Measurements from ENCODE around the gene STRIP1. TPM values are rescaled to one million over a fixed set of nuclear protein-coding genes. Genes with fewer than 3 reads are reported as not detected.

Gene STRIP1
- polyA plus RNA-seq, 1 of the 3 experiments (the other 2 are of a cell fraction) = 34.6 TPM

DNA sequence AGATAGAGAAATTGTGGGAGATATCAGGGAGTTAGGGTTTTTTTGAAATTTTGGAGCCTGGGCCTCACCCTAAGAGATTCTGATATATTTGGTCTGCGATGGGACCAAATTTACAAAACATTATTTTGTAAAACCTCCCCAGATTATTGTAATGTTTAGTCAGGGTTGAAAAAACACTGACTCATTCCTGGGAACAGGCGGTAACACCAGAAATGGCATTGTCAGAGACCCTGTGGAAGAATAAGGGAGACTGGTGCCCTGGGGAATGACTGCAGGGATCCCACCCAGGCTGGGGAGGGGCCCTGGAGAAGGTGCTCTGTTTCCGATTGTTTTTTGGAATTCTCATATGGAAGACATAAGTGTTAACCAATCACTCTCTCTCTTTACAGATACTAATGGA is 13.1 kb upstream of the STRIP1 start:
- Histone ChIP-seq H3K9me2 (no peaks in the 10 kb centered on the region), H3K27ac (ENCODE audit: low read depth in 2 of 2, low read length in 1 of 2) (no peak overlapping the region), H3K4me2 (no peak overlapping the region), H3K9me3 (no peaks in the 10 kb centered on the region), H3K27me3 (ENCODE audit: insufficient read depth) (no peaks in the 10 kb centered on the region), H4K20me1 (ENCODE audit: insufficient read depth) (no peaks in the 10 kb centered on the region), H2AFZ (ENCODE audit: low read depth) (no peak overlapping the region), H3K9ac (no peak overlapping the region), H3K36me3 (replicated peaks in 1 of 2; ENCODE audit: control insufficient read depth in 1 of 2, insufficient read depth in 2 of 2, low read length in 1 of 2) (peaks cover 78 to 81% of the 10 kb centered on the region in 2 experiments), H3K4me3 (ENCODE audit: low read depth in 2 of 2, low read length in 1 of 2) (no peak overlapping the region), H3K4me1 (ENCODE audit: control insufficient read depth in 1 of 2, insufficient read depth in 2 of 2, low read depth in 1 of 2, low read length in 1 of 2) (peaks cover 0 to 6% of the 10 kb centered on the region in 2 experiments; a peak in 1 of 4 replicates), H3F3A (replicated peaks; ENCODE audit: insufficient read depth) (peaks cover 9% of the 10 kb centered on the region), H3K79me2 (ENCODE audit: insufficient read depth) (no peaks in the 10 kb centered on the region)
- ChIA-PET CTCF (interaction anchor here (1.3 to 2.3 kb wide), 4 partner anchors 10 to 85 kb away, joined by 4 to 10 read pairs (median 6); partner anchors contain the start of gene AHCYL1), POLR2A (interaction anchor here (0.7 kb wide), 1 partner anchor 214 kb away, joined by 3 read pairs; no protein-coding TSS in a partner anchor)
- WGBS (ENCODE audit: low lambda C conversion rate) = 90% methylated on average over 3 of the region's 3 CpGs
- no peak for DNase-seq
- TF ChIP-seq RCOR1 (IDR thresholded peaks at IDR 0.05; ENCODE audit: low read length) = no peak
- TF ChIP-seq, protein P1, sequence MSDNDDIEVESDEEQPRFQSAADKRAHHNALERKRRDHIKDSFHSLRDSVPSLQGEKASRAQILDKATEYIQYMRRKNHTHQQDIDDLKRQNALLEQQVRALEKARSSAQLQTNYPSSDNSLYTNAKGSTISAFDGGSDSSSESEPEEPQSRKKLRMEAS (IDR thresholded peaks at IDR 0.05; ENCODE audit: low read depth) = no peak
- TF ChIP-seq, protein P2, sequence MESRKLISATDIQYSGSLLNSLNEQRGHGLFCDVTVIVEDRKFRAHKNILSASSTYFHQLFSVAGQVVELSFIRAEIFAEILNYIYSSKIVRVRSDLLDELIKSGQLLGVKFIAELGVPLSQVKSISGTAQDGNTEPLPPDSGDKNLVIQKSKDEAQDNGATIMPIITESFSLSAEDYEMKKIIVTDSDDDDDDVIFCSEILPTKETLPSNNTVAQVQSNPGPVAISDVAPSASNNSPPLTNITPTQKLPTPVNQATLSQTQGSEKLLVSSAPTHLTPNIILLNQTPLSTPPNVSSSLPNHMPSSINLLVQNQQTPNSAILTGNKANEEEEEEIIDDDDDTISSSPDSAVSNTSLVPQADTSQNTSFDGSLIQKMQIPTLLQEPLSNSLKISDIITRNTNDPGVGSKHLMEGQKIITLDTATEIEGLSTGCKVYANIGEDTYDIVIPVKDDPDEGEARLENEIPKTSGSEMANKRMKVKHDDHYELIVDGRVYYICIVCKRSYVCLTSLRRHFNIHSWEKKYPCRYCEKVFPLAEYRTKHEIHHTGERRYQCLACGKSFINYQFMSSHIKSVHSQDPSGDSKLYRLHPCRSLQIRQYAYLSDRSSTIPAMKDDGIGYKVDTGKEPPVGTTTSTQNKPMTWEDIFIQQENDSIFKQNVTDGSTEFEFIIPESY (IDR thresholded peaks at IDR 0.05; ENCODE audit: borderline replicate concordance, low read depth) = no peak
- no peak for TF ChIP-seq TAF1 (IDR thresholded peaks at IDR 0.05; ENCODE audit: borderline replicate concordance, low read depth, low read length)
- TF ChIP-seq POLR2AphosphoS5 (IDR thresholded peaks at IDR 0.05; ENCODE audit: low read depth, low read length) = no peak
- no peak for TF ChIP-seq TCF12 (IDR thresholded peaks at IDR 0.05)
- no peak for TF ChIP-seq FOSL2 (IDR thresholded peaks at IDR 0.05; ENCODE audit: borderline replicate concordance, low read depth)
- TF ChIP-seq, protein P3, sequence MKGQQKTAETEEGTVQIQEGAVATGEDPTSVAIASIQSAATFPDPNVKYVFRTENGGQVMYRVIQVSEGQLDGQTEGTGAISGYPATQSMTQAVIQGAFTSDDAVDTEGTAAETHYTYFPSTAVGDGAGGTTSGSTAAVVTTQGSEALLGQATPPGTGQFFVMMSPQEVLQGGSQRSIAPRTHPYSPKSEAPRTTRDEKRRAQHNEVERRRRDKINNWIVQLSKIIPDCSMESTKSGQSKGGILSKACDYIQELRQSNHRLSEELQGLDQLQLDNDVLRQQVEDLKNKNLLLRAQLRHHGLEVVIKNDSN (IDR thresholded peaks at IDR 0.05; ENCODE audit: borderline replicate concordance, low read depth) = no peak
- TF ChIP-seq, protein P4, sequence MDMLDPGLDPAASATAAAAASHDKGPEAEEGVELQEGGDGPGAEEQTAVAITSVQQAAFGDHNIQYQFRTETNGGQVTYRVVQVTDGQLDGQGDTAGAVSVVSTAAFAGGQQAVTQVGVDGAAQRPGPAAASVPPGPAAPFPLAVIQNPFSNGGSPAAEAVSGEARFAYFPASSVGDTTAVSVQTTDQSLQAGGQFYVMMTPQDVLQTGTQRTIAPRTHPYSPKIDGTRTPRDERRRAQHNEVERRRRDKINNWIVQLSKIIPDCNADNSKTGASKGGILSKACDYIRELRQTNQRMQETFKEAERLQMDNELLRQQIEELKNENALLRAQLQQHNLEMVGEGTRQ (IDR thresholded peaks at IDR 0.05; ENCODE audit: borderline replicate concordance, low read depth, low read length) = no peak
- no peak for TF ChIP-seq FOXJ3 (CRISPR knock-in tag; IDR thresholded peaks at IDR 0.05)
- TF ChIP-seq GABPA (IDR thresholded peaks at IDR 0.05; ENCODE audit: low read depth) = no peak
- TF ChIP-seq SIN3A (IDR thresholded peaks at IDR 0.05; ENCODE audit: borderline replicate concordance, low read depth, low read length) = no peak

DNA sequence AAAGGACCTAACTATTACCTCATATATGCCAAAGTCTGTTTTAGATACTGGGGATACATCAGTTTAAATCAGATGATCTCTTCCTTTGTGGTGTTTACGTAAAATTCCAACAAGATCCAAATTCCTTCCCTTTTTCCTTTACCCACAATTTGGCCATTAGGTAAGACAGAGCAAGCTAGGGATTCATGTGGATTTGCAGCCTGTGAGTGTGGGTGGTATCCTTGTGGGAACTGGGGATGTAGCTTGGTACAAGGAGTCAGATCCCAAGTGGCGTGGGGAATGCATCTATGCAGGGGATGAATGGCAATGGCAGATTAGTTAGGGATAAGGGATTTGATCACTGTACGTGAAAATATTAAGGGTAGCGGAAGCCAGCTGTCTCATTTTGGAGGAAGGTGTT is 9.8 kb upstream of the STRIP1 start:
- H3K9me2 ChIP-seq = no peaks in the 10 kb centered on the region
- H3K9ac ChIP-seq = no peak overlapping the region
- DNase-seq = no peak
- no peak overlapping the region for H3K4me3 ChIP-seq (ENCODE audit: low read depth in 2 of 2, low read length in 1 of 2)
- 95% methylated on average over 4 of the region's 4 CpGs for WGBS (ENCODE audit: low lambda C conversion rate)
- H3K9me3 ChIP-seq = no peaks in the 10 kb centered on the region
- H3K4me1 ChIP-seq (ENCODE audit: control insufficient read depth in 1 of 2, insufficient read depth in 2 of 2, low read depth in 1 of 2, low read length in 1 of 2) = 0 out of 4 replicates have a peak, but pooled peaks cover 0 to 6% of the 10 kb centered on the region in 2 experiments
- peaks cover 45 to 54% of the 10 kb centered on the region in 2 experiments for H3K36me3 ChIP-seq (replicated peaks in 1 of 2; ENCODE audit: control insufficient read depth in 1 of 2, insufficient read depth in 2 of 2, low read length in 1 of 2)
- no peak overlapping the region for H2AFZ ChIP-seq (ENCODE audit: low read depth)
- no peak overlapping the region for H3K4me2 ChIP-seq
- CTCF ChIA-PET = interaction anchor here (0.7 to 1.9 kb wide), 7 partner anchors 17 to 172 kb away, joined by 3 to 7 read pairs (median 3); partner anchors contain the start of gene AHCYL1
- peaks cover 14% of the 10 kb centered on the region for H3F3A ChIP-seq (replicated peaks; ENCODE audit: insufficient read depth)
- POLR2A ChIA-PET = interaction anchor here (1.6 to 2.0 kb wide), 2 partner anchors 10 to 40 kb away, joined by 3 to 9 read pairs; partner anchors contain the start of genes AHCYL1 and STRIP1
- no peak overlapping the region for H3K27ac ChIP-seq (ENCODE audit: low read depth in 2 of 2, low read length in 1 of 2)
- no peaks in the 10 kb centered on the region for H3K27me3 ChIP-seq (ENCODE audit: insufficient read depth)
- no peaks in the 10 kb centered on the region for H3K79me2 ChIP-seq (ENCODE audit: insufficient read depth)
- H4K20me1 ChIP-seq (ENCODE audit: insufficient read depth) = no peaks in the 10 kb centered on the region
- TF ChIP-seq MXI1 (IDR thresholded peaks at IDR 0.05; ENCODE audit: low read depth, low read length) (no peak), NRF1 (IDR thresholded peaks at IDR 0.05; ENCODE audit: low read depth, low read length) (no peak), RFX5 (IDR thresholded peaks at IDR 0.05; ENCODE audit: low read length) (no peak), EP300 (IDR thresholded peaks at IDR 0.05; ENCODE audit: borderline replicate concordance in 1 of 2, low read depth in 1 of 2, low read length in 1 of 2) (no peak), RXRA (IDR thresholded peaks at IDR 0.05; ENCODE audit: borderline replicate concordance, low read depth) (no peak), YY1 (IDR thresholded peaks at IDR 0.05; ENCODE audit: low read depth) (no peak)
- TF ChIP-seq, protein P5, sequence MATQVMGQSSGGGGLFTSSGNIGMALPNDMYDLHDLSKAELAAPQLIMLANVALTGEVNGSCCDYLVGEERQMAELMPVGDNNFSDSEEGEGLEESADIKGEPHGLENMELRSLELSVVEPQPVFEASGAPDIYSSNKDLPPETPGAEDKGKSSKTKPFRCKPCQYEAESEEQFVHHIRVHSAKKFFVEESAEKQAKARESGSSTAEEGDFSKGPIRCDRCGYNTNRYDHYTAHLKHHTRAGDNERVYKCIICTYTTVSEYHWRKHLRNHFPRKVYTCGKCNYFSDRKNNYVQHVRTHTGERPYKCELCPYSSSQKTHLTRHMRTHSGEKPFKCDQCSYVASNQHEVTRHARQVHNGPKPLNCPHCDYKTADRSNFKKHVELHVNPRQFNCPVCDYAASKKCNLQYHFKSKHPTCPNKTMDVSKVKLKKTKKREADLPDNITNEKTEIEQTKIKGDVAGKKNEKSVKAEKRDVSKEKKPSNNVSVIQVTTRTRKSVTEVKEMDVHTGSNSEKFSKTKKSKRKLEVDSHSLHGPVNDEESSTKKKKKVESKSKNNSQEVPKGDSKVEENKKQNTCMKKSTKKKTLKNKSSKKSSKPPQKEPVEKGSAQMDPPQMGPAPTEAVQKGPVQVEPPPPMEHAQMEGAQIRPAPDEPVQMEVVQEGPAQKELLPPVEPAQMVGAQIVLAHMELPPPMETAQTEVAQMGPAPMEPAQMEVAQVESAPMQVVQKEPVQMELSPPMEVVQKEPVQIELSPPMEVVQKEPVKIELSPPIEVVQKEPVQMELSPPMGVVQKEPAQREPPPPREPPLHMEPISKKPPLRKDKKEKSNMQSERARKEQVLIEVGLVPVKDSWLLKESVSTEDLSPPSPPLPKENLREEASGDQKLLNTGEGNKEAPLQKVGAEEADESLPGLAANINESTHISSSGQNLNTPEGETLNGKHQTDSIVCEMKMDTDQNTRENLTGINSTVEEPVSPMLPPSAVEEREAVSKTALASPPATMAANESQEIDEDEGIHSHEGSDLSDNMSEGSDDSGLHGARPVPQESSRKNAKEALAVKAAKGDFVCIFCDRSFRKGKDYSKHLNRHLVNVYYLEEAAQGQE (IDR thresholded peaks at IDR 0.05; ENCODE audit: low read depth, low read length) = no peak
